Astrocyte of the hippocampus (primary cell): ENCODE measurements around the gene CCDC85B.
A peak's percentile ranks its signal among the peaks of the same experiment; 100 is the strongest.
"Not testable (repeated sequence)": the region's sequence is repeated elsewhere in the genome, so short reads cannot be mapped to it uniquely, and the experiment has no call there.

ENCODE experiments used
- DNase-seq: peaks from one replicate; pipeline ENCODE4 v3.0.0; 2011; ENCODE audit warnings: low read depth, low spot score

CCDC85B gene

DNA sequence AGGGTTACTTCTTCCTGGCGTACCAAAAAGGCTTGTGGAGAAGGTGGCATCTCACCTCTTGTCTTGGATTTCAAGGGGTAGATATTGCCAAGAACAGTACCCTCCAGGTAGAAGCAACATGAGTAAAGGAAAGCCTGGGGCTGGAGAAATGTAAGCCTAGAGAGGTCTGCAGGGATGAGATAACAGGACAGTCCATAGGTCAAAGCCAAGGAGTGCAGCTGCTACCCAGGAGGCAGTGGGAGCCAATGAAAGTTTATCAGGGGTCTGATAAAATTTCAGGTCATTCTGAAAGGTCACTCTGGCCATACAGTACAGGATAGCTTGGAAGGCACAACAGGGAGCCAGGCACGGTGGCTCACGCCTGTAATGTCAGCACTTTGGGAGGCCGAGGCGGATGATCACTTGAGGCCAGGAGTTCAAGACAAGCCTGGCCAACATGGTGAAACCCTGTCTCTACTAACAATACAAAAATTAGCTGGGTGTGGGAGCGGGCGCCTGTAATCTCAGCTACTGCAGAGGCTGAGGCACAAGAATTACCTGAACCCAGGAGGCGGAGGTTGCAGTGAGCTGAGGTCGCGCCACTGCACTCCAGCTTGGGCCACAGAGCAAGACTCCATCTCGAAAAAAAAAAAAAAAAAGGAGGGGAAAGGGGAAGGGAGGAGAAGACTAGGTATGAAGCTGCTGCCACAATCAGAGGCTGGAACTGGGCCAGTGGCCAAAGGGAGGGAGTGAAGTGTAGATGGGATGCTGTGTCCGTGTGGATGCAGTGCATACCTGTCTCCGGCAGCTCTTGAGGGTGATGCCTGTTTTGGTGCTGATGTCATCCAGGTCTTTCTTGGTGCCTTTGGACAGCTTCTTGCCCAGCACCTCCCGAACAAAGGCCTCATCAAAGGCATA, 3.4 kb upstream of the CCDC85B start:
- peak; percentile 24 for DNase-seq

- DNase-seq = no peak
Measured at GRCh38 chr11:65887723-65888162, 2.7 kb upstream of the CCDC85B start.

- peak; percentile 99 for DNase-seq
Measured at GRCh38 chr11:65888163-65888814, 2.2 kb upstream of the CCDC85B start, which contains the start of gene FIBP. Gene FIBP (minus strand): TSS chr11:65888471. CDS start chr11:65888418, 53 bp downstream.

GRCh38 chr11:65891219-65892136, 1.0 kb downstream of the CCDC85B start:
- peak; percentile 57 for DNase-seq

DNA sequence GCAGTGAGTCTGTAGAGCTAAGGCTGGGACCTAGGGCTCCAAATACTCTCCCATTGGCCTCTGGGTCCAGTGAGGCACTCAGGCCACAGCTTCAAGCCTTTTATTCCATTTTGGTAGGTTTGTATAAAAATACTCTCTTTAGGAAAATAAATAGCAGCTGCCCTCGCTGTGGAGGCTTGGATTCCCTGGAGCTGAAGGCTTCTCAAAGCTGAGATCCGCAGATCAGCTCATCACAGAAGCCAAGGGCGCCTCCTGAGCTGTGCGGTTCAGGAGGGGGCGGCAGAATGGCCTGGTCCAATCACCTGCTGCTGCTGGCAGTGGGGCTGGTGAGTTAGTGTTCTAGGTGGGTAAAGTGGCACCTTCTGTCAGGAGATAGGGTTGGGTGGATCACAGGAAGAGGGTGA, 1.7 kb downstream of the CCDC85B start:
- DNase-seq = not testable (repeated sequence)

- no peak for DNase-seq
Measured at GRCh38 chr11:65892661-65893317, 2.3 kb downstream of the CCDC85B start.

DNA sequence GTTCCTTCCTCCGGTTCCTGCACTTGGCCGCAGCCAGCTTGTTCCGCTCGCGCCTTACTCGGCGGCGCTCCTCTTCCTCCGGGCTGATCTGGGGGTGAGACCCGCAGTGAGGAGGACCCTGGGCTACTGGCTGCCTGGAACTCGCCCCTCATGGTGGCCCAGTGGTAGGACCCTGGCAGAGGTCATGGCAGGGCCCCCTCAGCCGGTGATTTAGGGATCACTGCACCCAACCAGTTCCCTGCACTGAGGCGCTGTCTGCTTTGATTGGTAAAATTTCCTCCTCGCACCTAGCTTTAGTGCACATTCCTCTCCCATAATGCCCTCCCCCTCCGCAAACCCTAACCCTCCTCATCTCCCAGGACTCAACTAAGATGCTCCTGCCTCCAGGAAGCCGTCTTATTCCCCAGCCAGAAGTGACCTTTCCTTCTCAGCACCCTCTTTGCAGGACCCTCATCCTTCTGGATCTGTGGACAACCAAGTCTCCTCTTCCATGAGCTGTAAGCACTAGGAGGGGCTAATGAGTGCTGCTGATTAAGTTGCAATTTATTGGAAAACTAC, 3.6 kb downstream of the CCDC85B start:
- DNase-seq = no peak

DNA sequence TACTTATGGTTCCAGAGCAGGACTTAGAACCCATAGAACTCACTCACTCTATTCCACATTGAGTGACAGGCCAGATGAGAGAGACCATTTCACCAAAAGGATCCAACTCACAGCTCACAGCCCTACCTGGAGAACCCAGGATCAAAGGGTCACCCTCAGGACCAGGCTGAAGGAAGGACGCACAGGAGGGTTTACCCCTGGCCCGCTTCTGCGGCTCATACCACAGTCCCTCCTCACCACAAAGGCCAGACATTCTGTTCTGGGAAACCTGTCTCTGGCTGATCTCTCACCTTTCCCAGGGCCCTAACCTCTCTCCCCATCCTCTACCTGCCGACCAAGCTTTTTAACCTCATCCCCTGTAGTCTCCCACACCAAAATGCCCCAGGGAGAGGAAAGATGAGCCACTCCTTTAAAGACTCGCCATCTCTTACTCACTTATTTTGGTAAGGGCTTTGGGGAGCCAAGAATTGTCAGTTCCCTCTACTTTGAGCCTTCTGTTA, 5.1 kb downstream of the CCDC85B start:
- no peak for DNase-seq

DNA sequence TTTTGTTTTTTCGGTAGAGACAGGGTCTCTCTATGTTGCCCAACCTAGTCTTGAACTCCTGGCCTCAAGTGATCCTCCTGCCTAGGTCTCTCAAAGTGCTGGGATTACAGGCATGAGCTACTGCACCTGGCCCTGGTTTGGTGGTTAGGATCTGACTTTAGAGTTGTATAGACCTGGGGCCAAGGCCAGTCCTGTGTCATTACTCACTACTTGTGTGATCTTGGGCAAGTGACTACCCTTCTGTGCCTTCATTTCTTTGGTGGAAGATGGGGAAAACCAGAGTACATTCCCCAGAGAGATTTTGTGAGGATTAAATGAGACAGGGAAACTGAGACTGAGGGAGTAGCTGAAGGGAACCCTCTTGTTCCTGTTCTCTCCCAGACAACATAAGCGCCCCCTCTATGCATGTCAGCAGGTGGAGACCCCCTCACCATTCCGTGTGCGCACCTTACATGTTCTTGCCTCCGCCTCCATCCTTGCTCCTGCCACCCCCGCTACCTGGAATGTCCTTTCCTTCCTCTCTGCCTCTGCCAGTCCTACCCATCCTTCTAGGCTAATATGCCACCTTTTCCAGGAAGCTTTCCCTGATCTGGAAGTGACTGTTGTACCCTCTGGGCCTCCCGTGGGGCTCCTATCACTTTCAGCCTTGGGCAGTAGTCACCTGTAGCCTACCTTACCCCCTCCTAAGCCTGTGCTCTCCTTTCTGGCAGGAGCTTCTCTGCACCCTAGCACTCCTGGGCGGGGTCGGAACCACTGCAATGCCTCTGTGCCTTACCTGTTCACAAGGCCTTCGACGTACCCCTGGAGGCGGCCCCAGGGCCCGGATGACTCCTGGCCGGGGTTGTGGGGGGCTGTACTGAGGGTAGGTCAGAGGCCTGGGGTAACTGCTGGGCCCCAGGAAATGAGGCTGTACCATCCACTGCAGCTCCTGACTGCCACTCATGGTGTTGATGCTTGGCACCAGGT, 5.8 kb downstream of the CCDC85B start:
- DNase-seq = no peak

DNA sequence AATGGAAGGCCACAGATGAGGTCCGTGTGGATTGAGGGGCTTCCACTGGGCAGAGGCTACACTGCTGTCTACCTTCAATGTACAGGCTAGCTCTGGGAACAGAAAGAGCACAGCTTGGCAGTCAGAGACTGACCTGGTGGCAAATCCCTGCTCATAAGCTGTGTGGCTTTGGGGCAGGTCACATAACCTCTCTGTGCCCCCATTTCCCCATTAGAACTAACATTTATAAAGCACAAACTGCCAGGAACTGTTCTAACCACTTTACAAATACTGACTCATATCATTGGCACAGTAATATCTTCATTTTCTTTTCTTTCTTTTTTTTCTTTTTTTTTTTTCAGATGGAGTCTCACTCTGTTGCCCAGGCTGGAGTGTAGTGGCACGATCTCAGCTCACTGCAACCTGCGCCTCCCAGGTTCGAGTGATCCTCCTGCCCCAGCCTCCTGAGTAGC, 6.6 kb downstream of the CCDC85B start:
- DNase-seq = peak; percentile 25

DNA sequence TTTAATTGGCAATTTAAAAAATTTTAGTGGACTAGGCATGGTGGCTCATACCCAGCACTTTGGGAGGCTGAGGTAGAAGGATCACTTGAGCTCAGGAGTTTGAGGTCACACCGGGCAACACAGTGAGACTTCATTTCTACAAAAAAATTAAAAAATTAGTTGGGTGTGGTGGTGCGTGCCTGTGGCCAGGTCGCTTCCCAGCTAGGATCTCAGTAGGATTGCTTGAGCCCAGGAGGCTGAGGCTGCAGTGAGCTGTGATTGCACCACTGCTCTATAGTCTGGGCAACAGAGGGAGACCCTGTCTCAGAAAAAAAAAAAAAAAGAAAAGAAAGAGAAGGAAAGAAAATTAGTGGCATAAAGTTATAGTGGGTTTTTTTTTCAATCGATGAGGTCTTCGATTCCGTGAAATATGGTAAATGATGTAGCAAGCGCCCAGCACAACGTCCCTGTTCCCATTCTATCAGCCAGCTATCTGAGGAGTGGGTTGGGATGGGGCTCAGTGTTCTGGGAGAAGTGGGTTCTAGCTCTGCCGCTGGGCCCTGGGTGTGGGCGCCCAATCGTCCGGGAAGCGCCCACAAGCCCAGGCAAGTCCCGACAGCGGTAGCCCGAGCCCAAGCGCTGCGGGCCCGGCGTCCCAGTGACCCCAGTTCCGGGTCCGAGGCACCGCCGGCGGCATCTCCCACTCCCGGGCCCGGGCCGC, 8.3 kb downstream of the CCDC85B start:
- peak; percentile 32 for DNase-seq

GRCh38 chr11:65899356-65900124, 9.1 kb downstream of the CCDC85B start:
- DNase-seq = peak; percentile 92

DNA sequence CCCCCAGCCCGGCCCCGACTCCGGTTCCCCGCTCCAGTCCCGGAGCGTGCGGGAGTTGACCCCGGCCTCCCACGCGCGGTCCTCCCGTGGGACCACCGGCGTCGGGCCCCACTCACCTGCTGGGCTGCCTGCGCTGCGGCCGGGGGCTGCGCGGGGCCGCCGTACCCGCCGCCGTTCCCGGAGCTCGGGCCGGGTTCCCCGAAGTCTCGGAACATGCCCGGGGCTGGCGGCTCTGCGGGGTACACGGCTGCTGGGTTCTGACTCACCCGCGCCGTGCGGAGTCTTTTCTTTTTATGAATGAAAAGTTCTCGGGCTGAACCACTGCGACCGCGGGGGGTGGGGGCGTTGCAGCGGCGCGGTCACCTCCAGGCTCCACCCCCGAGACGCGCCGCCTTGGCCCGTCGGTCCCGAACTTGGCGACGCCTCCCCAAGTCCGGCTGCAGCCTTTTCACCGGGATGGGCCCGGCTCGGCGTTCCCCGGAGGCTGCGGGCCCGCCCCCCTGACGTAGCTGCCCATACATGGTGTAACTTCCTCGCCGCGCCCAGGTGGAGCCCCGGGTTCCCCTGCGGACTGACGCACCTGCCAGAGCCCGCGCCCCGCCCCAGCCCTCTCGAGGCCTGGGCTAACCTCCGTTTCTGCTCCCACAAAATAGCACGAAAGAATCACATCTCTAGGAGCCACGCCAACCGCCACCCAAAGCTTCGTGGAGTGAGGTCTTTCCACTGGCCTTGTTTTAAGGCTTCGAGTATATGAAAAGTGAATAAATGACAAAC, 9.8 kb downstream of the CCDC85B start, which contains the start of gene FOSL1:
TSS of gene FOSL1 (minus strand) at position 264 of the 774 bp plus-strand sequence. CDS start at position 215, 49 bp downstream.
- peak; percentile 98 for DNase-seq

GRCh38 chr11:65900899-65901180, 10.4 kb downstream of the CCDC85B start:
- no peak for DNase-seq

- peak; percentile 93 for DNase-seq
Measured at GRCh38 chr11:65903068-65903481, 12.6 kb downstream of the CCDC85B start.

- DNase-seq = no peak
Measured at GRCh38 chr11:65903715-65904114, 13.2 kb downstream of the CCDC85B start.

DNA sequence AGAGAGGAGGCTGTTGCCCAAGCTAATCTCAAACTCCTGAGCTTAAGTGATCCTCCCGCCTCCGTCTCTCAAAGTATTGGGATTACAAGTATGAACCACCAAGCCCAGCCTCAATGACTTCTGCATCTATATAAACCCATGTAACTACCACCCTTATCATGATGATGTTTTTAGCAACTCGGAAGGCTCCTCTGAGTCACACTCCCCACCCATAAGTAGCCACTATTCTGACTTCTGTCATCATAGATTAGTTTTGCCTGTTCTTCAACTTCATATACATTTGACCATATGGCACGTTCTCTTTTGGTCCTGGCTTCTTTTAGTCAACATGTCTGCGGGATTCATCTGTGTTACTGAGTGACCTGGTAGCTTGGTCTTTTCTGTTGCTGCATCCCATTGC, 16.1 kb downstream of the CCDC85B start:
- DNase-seq = no peak
